NB4 (cell line): ENCODE measurements around the gene DAAM1.

Source experiments
- CTCF ChIP-seq: IDR thresholded peaks from one replicate; pipeline ENCODE4 v1.5.1; 2012; ENCODE audit warnings: low read depth, low read length
- MYC ChIP-seq: IDR thresholded peaks from 2 replicates; pipeline ENCODE4 v1.6.1; 2011; ENCODE audit warnings: low read depth, low read length
- POLR2A ChIP-seq: IDR thresholded peaks from 2 replicates; pipeline ENCODE4 v1.6.1; 2011; ENCODE audit warnings: mild to moderate bottlenecking; ENCODE audit not compliant: insufficient read length; ENCODE audit errors: extremely low read depth

- TF ChIP-seq POLR2A (no peak), CTCF (no peak), MYC (no peak)
Observed at GRCh38 chr14:59349258-59349701, 160.8 kb downstream of the DAAM1 start.
